MG63 (cell line): ENCODE measurements around the gene HOXC4. TPM values are rescaled to one million over a fixed set of nuclear protein-coding genes. Genes with fewer than 3 reads are reported as not detected.
"Not testable (repeated sequence)": the region's sequence is repeated elsewhere in the genome, so short reads cannot be mapped to it uniquely, and the experiment has no call there.

ENCODE experiments used
- DNase-seq: peaks from one replicate; pipeline ENCODE4 v3.0.0-alpha.2; 2020
- H3K27me3 ChIP-seq: fragments of 250-450 bp; sonication (Bioruptor Pico); 2 replicates; pipeline ENCODE4 v1.5.1; 2020; ENCODE audit warnings: mild to moderate bottlenecking, moderate library complexity
- H3K36me3 ChIP-seq: fragments of 250-450 bp; sonication (Bioruptor Pico); 2 replicates; pipeline ENCODE4 v1.5.1; 2020; ENCODE audit warnings: mild to moderate bottlenecking, moderate library complexity
- H3K4me3 ChIP-seq: fragments of 250-450 bp; sonication (Bioruptor Pico); 2 replicates; pipeline ENCODE4 v1.5.1; 2020; ENCODE audit warnings: mild to moderate bottlenecking, moderate library complexity
- H3K9me3 ChIP-seq: fragments of 250-450 bp; sonication (Bioruptor Pico); 2 replicates; pipeline ENCODE4 v1.5.1; 2020; ENCODE audit warnings: mild to moderate bottlenecking, moderate library complexity
- total RNA-seq: library from RNA; depleted of rRNA; stranded (reverse); fragments of >200 nt; shearing (Covaris generic); gene quantifications from 2 replicates; pipeline ENCODE4 v1.2.3, GENCODE V29; 2014; ENCODE audit warnings: low replicate concordance; rRNA removed

The HOXC4 gene
- total RNA-seq, 1 experiment from 2014 or later = 2.3 TPM

DNA sequence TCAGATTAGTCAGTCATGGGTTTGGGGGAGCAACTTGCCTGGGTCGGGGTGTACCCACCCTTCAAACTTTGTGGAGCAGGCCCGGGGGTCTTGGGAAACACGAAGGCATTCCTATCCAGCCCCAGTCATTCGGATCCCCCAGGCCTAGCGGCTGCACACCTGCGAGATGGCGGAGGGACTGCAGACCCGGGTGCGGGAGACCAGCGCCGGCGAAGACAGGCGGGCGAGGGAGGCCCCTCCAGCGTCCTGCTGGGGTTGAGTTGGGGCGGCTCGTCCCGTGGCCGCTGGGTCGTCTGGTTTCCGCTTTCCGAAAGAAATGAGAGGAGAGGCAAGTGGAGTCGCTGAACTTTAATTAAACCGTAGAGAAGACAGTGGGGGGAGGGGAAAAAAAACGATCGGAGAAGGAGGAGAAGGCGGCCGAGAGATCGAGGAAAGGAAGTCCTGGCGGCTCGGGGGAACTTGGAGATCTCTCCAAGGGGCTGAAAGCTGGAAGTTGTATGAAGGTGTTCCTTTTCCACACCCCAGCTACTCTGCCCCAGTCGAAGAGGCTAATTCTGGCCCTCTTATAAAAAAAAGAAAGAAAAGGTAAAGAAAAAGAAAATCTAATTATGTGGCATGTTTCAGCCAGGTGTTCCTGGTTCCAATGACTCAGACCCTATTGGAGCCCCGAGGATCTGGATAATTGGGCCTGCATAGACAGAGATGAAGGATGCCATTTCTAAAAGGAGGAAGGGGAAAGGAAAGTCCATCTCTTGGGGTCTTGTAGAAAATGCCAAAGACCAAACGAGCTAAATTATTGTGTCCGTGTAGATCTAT lies 28.2 kb downstream of the HOXC4 start:
- H3K27me3 ChIP-seq, DNase-seq, H3K9me3 ChIP-seq, H3K36me3 ChIP-seq, H3K4me3 ChIP-seq: not testable (repeated sequence)

DNA sequence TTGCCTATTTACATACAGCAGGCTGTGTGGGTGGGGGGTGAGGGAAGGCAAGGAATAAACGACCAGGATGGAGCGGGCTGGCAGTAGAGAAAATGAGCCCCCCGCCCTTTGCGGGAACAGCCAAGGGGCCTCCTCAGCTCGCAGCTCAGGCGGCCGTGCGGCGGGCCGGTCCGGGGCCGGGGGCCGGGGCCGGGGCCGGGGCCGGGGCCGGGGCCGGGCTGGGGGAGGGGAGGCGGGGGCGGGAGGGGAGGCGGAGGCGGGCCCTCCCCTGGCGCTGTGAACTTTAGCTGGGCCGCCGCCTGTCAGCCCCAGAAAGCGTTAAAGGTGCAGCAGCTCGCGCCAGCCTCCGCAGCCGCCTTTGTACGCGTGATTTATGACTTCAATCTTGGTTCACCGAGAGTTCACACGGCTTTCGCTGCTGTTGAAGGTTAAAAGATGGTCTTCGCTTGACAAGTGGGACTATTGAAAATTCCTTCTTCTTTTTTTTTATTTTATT lies 28.8 kb downstream of the HOXC4 start:
- no peaks in the 10 kb centered on the region for H3K9me3 ChIP-seq
- H3K4me3 ChIP-seq = no peak overlapping the region
- no peak for DNase-seq
- no peaks in the 10 kb centered on the region for H3K36me3 ChIP-seq
- H3K27me3 ChIP-seq = no peaks in the 10 kb centered on the region

- not testable (repeated sequence) for H3K27me3 ChIP-seq, H3K36me3 ChIP-seq, H3K4me3 ChIP-seq
Observed at GRCh38 chr12:54088011-54088410, 34.4 kb downstream of the HOXC4 start.

GRCh38 chr12:54089465-54089864 lies 35.8 kb downstream of the HOXC4 start:
- H3K9me3 ChIP-seq, H3K36me3 ChIP-seq, H3K4me3 ChIP-seq, H3K27me3 ChIP-seq, DNase-seq: not testable (repeated sequence)

More at GRCh38 chr12:54088011-54088410, 34.4 kb downstream of the HOXC4 start:
- not testable (repeated sequence) for DNase-seq, H3K9me3 ChIP-seq

GRCh38 chr12:54090312-54090711 lies 36.7 kb downstream of the HOXC4 start:
- not testable (repeated sequence) for H3K4me3 ChIP-seq, H3K27me3 ChIP-seq, H3K36me3 ChIP-seq, H3K9me3 ChIP-seq, DNase-seq

DNA sequence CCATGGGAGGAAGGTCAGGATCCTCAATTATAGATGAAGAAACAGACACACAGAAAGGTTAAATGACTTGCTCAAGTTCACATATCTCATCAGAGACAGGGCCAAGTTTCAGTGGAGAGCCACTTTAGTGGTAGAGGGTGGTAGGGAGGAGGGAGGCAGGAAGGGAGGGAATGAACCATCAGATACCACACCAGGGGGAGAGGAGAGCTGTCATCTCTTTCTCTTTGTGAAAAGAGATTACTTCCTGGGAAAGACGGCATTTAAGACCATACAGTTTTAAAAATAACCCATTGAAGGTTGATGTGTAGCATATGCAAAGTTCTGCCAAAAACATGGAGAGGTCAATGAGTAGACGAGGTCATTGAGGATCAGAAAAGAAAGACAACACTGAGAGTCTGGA lies 39.3 kb downstream of the HOXC4 start:
- DNase-seq, H3K36me3 ChIP-seq, H3K9me3 ChIP-seq, H3K4me3 ChIP-seq, H3K27me3 ChIP-seq: not testable (repeated sequence)

- not testable (repeated sequence) for H3K9me3 ChIP-seq, H3K27me3 ChIP-seq, DNase-seq, H3K36me3 ChIP-seq, H3K4me3 ChIP-seq
Observed at GRCh38 chr12:54095928-54096327, 42.3 kb downstream of the HOXC4 start.

- not testable (repeated sequence) for H3K27me3 ChIP-seq, H3K9me3 ChIP-seq, H3K36me3 ChIP-seq, H3K4me3 ChIP-seq, DNase-seq
Observed at GRCh38 chr12:54098644-54099043, 45.0 kb downstream of the HOXC4 start.

DNA sequence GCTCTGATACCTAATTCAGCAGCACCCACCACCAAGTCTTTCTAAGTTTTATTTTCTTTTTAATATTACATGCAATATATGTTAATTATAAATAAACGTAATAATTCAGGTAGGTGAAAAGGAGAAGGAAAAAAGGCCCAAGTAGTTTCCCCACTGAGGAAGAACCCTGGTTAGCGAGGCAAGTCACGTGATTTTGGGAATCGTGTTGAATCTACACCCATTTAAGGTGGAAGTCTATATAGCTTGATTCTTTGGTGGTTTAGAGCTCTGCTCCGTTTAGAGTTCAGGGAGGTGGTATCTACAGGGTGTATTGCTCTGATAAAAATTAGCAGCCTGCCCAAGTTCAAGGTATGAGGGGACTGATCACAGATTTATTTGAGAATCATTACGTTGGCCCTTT lies 47.0 kb downstream of the HOXC4 start:
- not testable (repeated sequence) for H3K27me3 ChIP-seq, H3K9me3 ChIP-seq, H3K36me3 ChIP-seq, H3K4me3 ChIP-seq, DNase-seq

DNA sequence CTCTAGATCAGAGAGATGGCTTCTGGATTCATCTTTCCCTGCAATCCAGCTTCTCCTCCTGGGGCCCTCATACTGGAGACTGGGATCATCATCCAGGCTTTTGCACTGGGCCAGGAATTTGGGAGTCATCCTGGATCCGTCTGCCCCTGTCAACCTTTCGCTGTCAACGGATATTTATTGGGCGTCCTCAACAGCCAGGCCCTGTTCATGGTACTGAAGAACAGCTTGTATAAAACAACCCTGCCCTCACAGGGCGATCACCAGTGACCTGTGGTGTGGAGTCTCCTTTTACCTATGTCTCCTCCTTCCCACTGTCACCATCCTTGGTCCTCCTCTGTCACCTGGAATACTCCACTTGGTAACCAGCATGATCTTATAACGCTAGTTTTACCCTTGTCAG lies 48.6 kb downstream of the HOXC4 start:
- H3K9me3 ChIP-seq, H3K4me3 ChIP-seq, H3K27me3 ChIP-seq, H3K36me3 ChIP-seq, DNase-seq: not testable (repeated sequence)

GRCh38 chr12:54103827-54104226 lies 50.2 kb downstream of the HOXC4 start:
- not testable (repeated sequence) for H3K36me3 ChIP-seq, H3K4me3 ChIP-seq, H3K27me3 ChIP-seq, H3K9me3 ChIP-seq, DNase-seq

Other genes with a start within 250 kb of the HOXC4 start
- 1.7 and 5.1 TPM in 2 replicates for gene HOXC13, start 115.0 kb upstream of the HOXC4 start, total RNA-seq
- 1.5 and 1.9 TPM in 2 replicates for gene HOXC12, start 98.9 kb upstream of the HOXC4 start, total RNA-seq
- gene HOXC11, start 80.7 kb upstream of the HOXC4 start, total RNA-seq = 0.30 and 1.3 TPM in 2 replicates
- 4.2 and 4.5 TPM in 2 replicates for gene HOTAIR, start 78.9 kb upstream of the HOXC4 start, total RNA-seq
- 19.8 and 27.4 TPM in 2 replicates for gene HOXC10, start 68.7 kb upstream of the HOXC4 start, total RNA-seq
- 1.9 and 7.9 TPM in 2 replicates for gene HOXC9, start 53.7 kb upstream of the HOXC4 start, total RNA-seq
- 0.10 and 0.13 TPM in 2 replicates for gene HOXC8, start 44.9 kb upstream of the HOXC4 start, total RNA-seq
- gene HOXC6, start 25.4 kb upstream of the HOXC4 start, total RNA-seq = 4.9 and 5.3 TPM in 2 replicates
- gene HOXC5, start 20.8 kb upstream of the HOXC4 start, total RNA-seq = not detected in 2 replicates
- 33.1 and 48.3 TPM in 2 replicates for gene SMUG1, start 135.2 kb downstream of the HOXC4 start, total RNA-seq
- gene CBX5, start 226.3 kb downstream of the HOXC4 start, total RNA-seq = 20.5 and 26.6 TPM in 2 replicates
- gene HNRNPA1, start 226.9 kb downstream of the HOXC4 start, total RNA-seq = 84.7 and 146 TPM in 2 replicates
- gene NFE2, start 247.2 kb downstream of the HOXC4 start, total RNA-seq = 0.13 TPM in 1 of 2 replicates, not detected in the other